K562 (cell line): Measurements from ENCODE around the gene PLAAT5. TPM values are rescaled to one million over a fixed set of nuclear protein-coding genes. Genes with fewer than 3 reads are reported as not detected.

Experiments used
- ATF7 ChIP-seq: fragments of 450-650 bp; IDR thresholded peaks from 2 replicates; pipeline ENCODE4 v1.7.1; 2014; ENCODE audit warnings: mild to moderate bottlenecking, moderate library complexity
- CCAR2 ChIP-seq: fragments of 200-400 bp; formaldehyde crosslinking; IDR thresholded peaks from 2 replicates; pipeline ENCODE4 v1.6.1; 2017; ENCODE audit warnings: mild to moderate bottlenecking, low read depth, low read length
- FOSL1 ChIP-seq: fragments of 200-800 bp; sonication (Bioruptor generic); conservative IDR thresholded peaks from 2 replicates; pipeline ENCODE4 v1.6.1; 2016; ENCODE audit warnings: missing genetic modification characterization, missing compliant biosample characterization
- HDAC2 ChIP-seq: fragments of 450-650 bp; IDR thresholded peaks from 2 replicates; pipeline ENCODE4 v1.6.1; 2016; ENCODE audit warnings: mild to moderate bottlenecking
- HDGF ChIP-seq: fragments of 450-650 bp; IDR thresholded peaks from 2 replicates; pipeline ENCODE4 v1.6.1; 2016
- HMGN3 ChIP-seq: IDR thresholded peaks from 2 replicates; pipeline ENCODE4 v1.6.1; 2011; ENCODE audit warnings: borderline replicate concordance, low read depth, mild to moderate bottlenecking, mixed read lengths, low read length; ENCODE audit not compliant: insufficient read length; ENCODE audit errors: extremely low read depth
- HOMEZ ChIP-seq: fragments of 250-450 bp; sonication (Bioruptor Pico); IDR thresholded peaks from 2 replicates; pipeline ENCODE4 v1.4.0; 2020; ENCODE audit warnings: mild to moderate bottlenecking, moderate library complexity
- NBN ChIP-seq: fragments of 450-650 bp; IDR thresholded peaks from 2 replicates; pipeline ENCODE4 v1.6.1; 2016; ENCODE audit warnings: low read depth, mild to moderate bottlenecking
- POLR2G ChIP-seq: fragments of 200-400 bp; formaldehyde crosslinking; IDR thresholded peaks from 2 replicates; pipeline ENCODE4 v1.6.1; 2017; ENCODE audit warnings: low read depth, mild to moderate bottlenecking, antibody characterized with exemption, low read length, moderate library complexity
- SMARCB1 ChIP-seq: IDR thresholded peaks from 2 replicates; pipeline ENCODE4 v1.6.1; 2011; ENCODE audit warnings: improper control_type of control experiment, low read depth; ENCODE audit not compliant: insufficient read length
- SP1 ChIP-seq: sonication (generic); formaldehyde crosslinking; IDR thresholded peaks from 2 replicates; pipeline ENCODE4 v1.8.1; 2022; ENCODE audit warnings: mild to moderate bottlenecking, missing genetic modification reagents
- TAL1 ChIP-seq: fragments of 450-650 bp; IDR thresholded peaks from 2 replicates; pipeline ENCODE4 v1.6.1; 2016; ENCODE audit warnings: mild to moderate bottlenecking
- TCF15 ChIP-seq: fragments of 250-450 bp; sonication (Bioruptor Pico); IDR thresholded peaks from 2 replicates; pipeline ENCODE4 v1.8.0; 2022; ENCODE audit warnings: moderate library complexity, mild to moderate bottlenecking, inconsistent platforms
- TEAD1 ChIP-seq, 2 experiments: fragments of 450-650 bp in 1 of 2; sonication (generic) in 1 of 2; formaldehyde crosslinking; IDR thresholded peaks; 2 replicates each; pipeline versions ENCODE4 v1.4.0 to v1.8.0; 2020 to 2022; ENCODE audit warnings: mild to moderate bottlenecking in 2 of 2, missing genetic modification reagents in 1 of 2
- TRIM24 ChIP-seq, 2 experiments: fragments of 450-650 bp; IDR thresholded peaks; 2 replicates each; pipeline ENCODE4 v1.6.1; 2016
- ZKSCAN1 ChIP-seq: fragments of 150-350 bp; IDR thresholded peaks from 2 replicates; pipeline ENCODE4 v1.6.1; 2016; ENCODE audit warnings: low read depth, low read length
- ZNF143 ChIP-seq: sonication (generic); formaldehyde crosslinking; IDR thresholded peaks from 2 replicates; pipeline ENCODE4 v1.9.0; 2022; ENCODE audit warnings: mild to moderate bottlenecking, missing genetic modification reagents
- ZNF197 ChIP-seq: fragments of 200-800 bp; sonication (Bioruptor generic); IDR thresholded peaks from 2 replicates; pipeline ENCODE4 v1.6.1; 2016; ENCODE audit warnings: low read depth, missing genetic modification characterization, missing compliant biosample characterization
- ZNF592 ChIP-seq: fragments of 450-650 bp; IDR thresholded peaks from 2 replicates; pipeline ENCODE4 v1.6.1; 2017; ENCODE audit warnings: antibody characterized with exemption, mild to moderate bottlenecking
- polyA plus RNA-seq, 8 experiments: library from polyadenylated mRNA; depleted of rRNA in 4 of 8; stranded (reverse) in 5 of 8; unstranded in 3 of 8; fragments of >200 nt; fragmentation: Nextera tagmentation in 2 of 8; fragmentation: Illumina TruSeq in 1 of 8; extraction: Ambion mirVana in 2 of 8; extraction: Trizol in 1 of 8; gene quantifications; 2 replicates each; pipeline versions ENCODE4 v1.2.1 to v1.2.3, GENCODE V29; 2011 to 2014; ENCODE audit warnings: inconsistent platforms in 1 of 8, missing spikeins in 1 of 8
- total RNA-seq, 7 experiments: library from RNA; depleted of rRNA in 6 of 7; stranded (reverse); fragments of >200 nt in 6 of 7; fragmentation: Illumina TruSeq in 2 of 7; extraction: Trizol in 2 of 7; gene quantifications; 2 replicates each; pipeline versions ENCODE4 v1.2.1 to v1.2.3, GENCODE V29; 2011 to 2021; ENCODE audit warnings: low replicate concordance in 1 of 7
- TF ChIP-seq, protein P1 (sequence below): fragments of 450-650 bp; IDR thresholded peaks from 2 replicates; pipeline ENCODE4 v1.6.1; 2016; ENCODE audit warnings: low read depth, mild to moderate bottlenecking, moderate library complexity
- TF ChIP-seq, protein P2 (sequence below): fragments of 450-650 bp; formaldehyde crosslinking; IDR thresholded peaks from 2 replicates; pipeline ENCODE4 v1.4.0; 2022; ENCODE audit warnings: mild to moderate bottlenecking, moderate library complexity

Gene PLAAT5
- total and polyA plus RNA-seq, 9 of the 15 experiments (the other 6 are each of a cell fraction or from before 2014, with no cell fraction given): not detected

GRCh38 chr11:63505857-63506528 is 15.0 kb upstream of the PLAAT5 start, which contains the start of gene LGALS12 (continued):
- TF ChIP-seq TEAD1 (CRISPR knock-in tag; IDR thresholded peaks at IDR 0.05): no peak
- TF ChIP-seq SP1 (CRISPR knock-in tag): no peak
- no peak for TF ChIP-seq TRIM24 (IDR thresholded peaks at IDR 0.05)
- peak; percentile 77 for TF ChIP-seq FOSL1 (tag)
- TF ChIP-seq HDGF: no peak
- no peak for TF ChIP-seq HDAC2
- TF ChIP-seq ATF7: peak; percentile 53
- no peak for TF ChIP-seq CCAR2
- TF ChIP-seq ZNF197 (CRISPR knock-in tag): no peak
- 0 out of 2 replicates have a peak, but pooled peaks have one; percentile 41 for TF ChIP-seq ZNF592
- TF ChIP-seq ZKSCAN1: 0 out of 2 replicates have a peak, but pooled peaks have one; percentile 12
- no peak for TF ChIP-seq HOMEZ (CRISPR knock-in tag)
- TF ChIP-seq POLR2G: 0 out of 2 replicates have a peak, but pooled peaks have one; percentile 31
- no peak for TF ChIP-seq TCF15 (CRISPR knock-in tag)
- TF ChIP-seq, protein P1, sequence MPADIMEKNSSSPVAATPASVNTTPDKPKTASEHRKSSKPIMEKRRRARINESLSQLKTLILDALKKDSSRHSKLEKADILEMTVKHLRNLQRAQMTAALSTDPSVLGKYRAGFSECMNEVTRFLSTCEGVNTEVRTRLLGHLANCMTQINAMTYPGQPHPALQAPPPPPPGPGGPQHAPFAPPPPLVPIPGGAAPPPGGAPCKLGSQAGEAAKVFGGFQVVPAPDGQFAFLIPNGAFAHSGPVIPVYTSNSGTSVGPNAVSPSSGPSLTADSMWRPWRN: 0 out of 2 replicates have a peak, but pooled peaks have one; percentile 54
- TF ChIP-seq HMGN3: no peak
- TF ChIP-seq, protein P2, sequence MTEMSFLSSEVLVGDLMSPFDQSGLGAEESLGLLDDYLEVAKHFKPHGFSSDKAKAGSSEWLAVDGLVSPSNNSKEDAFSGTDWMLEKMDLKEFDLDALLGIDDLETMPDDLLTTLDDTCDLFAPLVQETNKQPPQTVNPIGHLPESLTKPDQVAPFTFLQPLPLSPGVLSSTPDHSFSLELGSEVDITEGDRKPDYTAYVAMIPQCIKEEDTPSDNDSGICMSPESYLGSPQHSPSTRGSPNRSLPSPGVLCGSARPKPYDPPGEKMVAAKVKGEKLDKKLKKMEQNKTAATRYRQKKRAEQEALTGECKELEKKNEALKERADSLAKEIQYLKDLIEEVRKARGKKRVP: no peak
- TF ChIP-seq ZNF143 (CRISPR knock-in tag): no peak
- no peak for TF ChIP-seq SMARCB1
- TF ChIP-seq TAL1: no peak
- no peak for TF ChIP-seq NBN
